CD14-positive monocyte (primary cell): Measurements from ENCODE around the gene EDNRA. TPM values are rescaled to one million over a fixed set of nuclear protein-coding genes. Genes with fewer than 3 reads are reported as not detected.

Source experiments
- DNase-seq, 3 donors: peaks; one replicate each; pipeline ENCODE4 v3.0.0-alpha.2; 2011 to 2022
- H2AFZ ChIP-seq: 2 replicates; pipeline ENCODE4 v1.6.0; 2012; ENCODE audit warnings: mild to moderate bottlenecking, low read depth, low read length, inconsistent platforms; ENCODE audit not compliant: insufficient read depth, poor library complexity, severe bottlenecking
- H3K27ac ChIP-seq, 2 donors: 1 replicate in 1 of 2; 2 replicates in 1 of 2; pipeline ENCODE4 v1.5.1; 2012 to 2013; ENCODE audit warnings: low read length in 2 of 2, control low read depth in 1 of 2, inconsistent platforms in 1 of 2, low read depth in 1 of 2, mild to moderate bottlenecking in 1 of 2
- H3K27me3 ChIP-seq, 2 donors: one replicate each; pipeline versions ENCODE4 v1.6.0 to v1.6.1; 2011 to 2013; ENCODE audit warnings: low read length in 2 of 2; ENCODE audit not compliant: control insufficient read depth in 2 of 2, insufficient read depth in 2 of 2
- H3K36me3 ChIP-seq, 2 donors: replicated peaks in 1 of 2; 1 replicate in 1 of 2; 2 replicates in 1 of 2; pipeline versions ENCODE4 v1.5.1 to v1.6.1; 2012 to 2013; ENCODE audit warnings: low read length in 2 of 2, control low read depth in 1 of 2, inconsistent platforms in 1 of 2, mild to moderate bottlenecking in 1 of 2; ENCODE audit not compliant: insufficient read depth in 2 of 2, control insufficient read depth in 1 of 2
- H3K4me1 ChIP-seq, 2 donors: 1 replicate in 1 of 2; 2 replicates in 1 of 2; pipeline versions ENCODE4 v1.5.1 to v1.6.1; 2012 to 2013; ENCODE audit warnings: low read length in 2 of 2, control low read depth in 1 of 2, inconsistent platforms in 1 of 2, mild to moderate bottlenecking in 1 of 2, moderate library complexity in 1 of 2; ENCODE audit not compliant: insufficient read depth in 2 of 2, control insufficient read depth in 1 of 2
- H3K4me2 ChIP-seq: replicated peaks from 2 replicates; pipeline ENCODE3; 2012; ENCODE audit warnings: low read length, moderate library complexity, mild to moderate bottlenecking; ENCODE audit not compliant: poor library complexity, severe bottlenecking; ENCODE audit errors: extremely low read depth
- H3K4me3 ChIP-seq, 3 experiments: fragments of 200-600 bp in 1 of 3; sonication (generic) in 1 of 3; replicated peaks in 1 of 3; 1 replicate in 2 of 3; 2 replicates in 1 of 3; pipeline ENCODE4 v1.5.1; 2011 to 2013; ENCODE audit warnings: low read length in 3 of 3, mild to moderate bottlenecking in 3 of 3, control low read depth in 2 of 3, low read depth in 2 of 3, inconsistent platforms in 1 of 3, moderate library complexity in 1 of 3
- H3K79me2 ChIP-seq: 2 replicates; pipeline ENCODE4 v1.6.0; 2012; ENCODE audit warnings: mild to moderate bottlenecking, control low read depth, inconsistent platforms, low read length, moderate library complexity; ENCODE audit not compliant: insufficient read depth
- H3K9ac ChIP-seq: 2 replicates; pipeline ENCODE4 v1.6.0; 2017; ENCODE audit warnings: low read length, mild to moderate bottlenecking; ENCODE audit not compliant: insufficient read depth, poor library complexity, severe bottlenecking
- H3K9me3 ChIP-seq, 2 donors: replicated peaks in 1 of 2; 1 replicate in 1 of 2; 2 replicates in 1 of 2; pipeline versions ENCODE4 v1.5.1 to v1.6.1; 2012 to 2013; ENCODE audit warnings: low read length in 2 of 2, control low read depth in 1 of 2; ENCODE audit not compliant: control insufficient read depth in 1 of 2, insufficient read depth in 1 of 2
- H4K20me1 ChIP-seq: 2 replicates; pipeline ENCODE4 v1.6.0; 2012; ENCODE audit warnings: mild to moderate bottlenecking, low read length, control low read depth, moderate library complexity; ENCODE audit not compliant: insufficient read depth
- H3K27ac Mint-ChIP-seq, 7 donors: one replicate each; pipeline ENCODE4 v1.8.0; 2020; ENCODE audit warnings: mild to moderate bottlenecking in 7 of 7, mixed read lengths in 7 of 7, moderate library complexity in 6 of 7, inconsistent platforms in 2 of 7
- H3K27me3 Mint-ChIP-seq, 3 donors: one replicate each; pipeline ENCODE4 v1.8.0; 2021 to 2022; ENCODE audit warnings: low read depth in 3 of 3, mild to moderate bottlenecking in 3 of 3, mixed read lengths in 3 of 3, moderate library complexity in 3 of 3, inconsistent platforms in 1 of 3
- H3K36me3 Mint-ChIP-seq, 2 donors: one replicate each; pipeline ENCODE4 v1.8.0; 2020; ENCODE audit warnings: mixed read lengths in 2 of 2, inconsistent platforms in 1 of 2, mild to moderate bottlenecking in 1 of 2
- H3K4me1 Mint-ChIP-seq: one replicate; pipeline ENCODE4 v1.8.0; 2020; ENCODE audit warnings: mild to moderate bottlenecking, mixed read lengths
- H3K4me3 Mint-ChIP-seq, 2 donors: one replicate each; pipeline ENCODE4 v1.8.0; 2020; ENCODE audit warnings: mild to moderate bottlenecking in 2 of 2, mixed read lengths in 2 of 2, moderate library complexity in 1 of 2
- H3K9me3 Mint-ChIP-seq, 7 donors: one replicate each; pipeline ENCODE4 v1.8.0; 2020 to 2022; ENCODE audit warnings: mixed read lengths in 7 of 7, mild to moderate bottlenecking in 6 of 7, moderate library complexity in 6 of 7, inconsistent platforms in 2 of 7
- WGBS: methylation state at CpG from one replicate; pipeline ENCODE4 v1.1.5; 2013; ENCODE audit warnings: missing lambda C conversion rate; ENCODE audit not compliant: insufficient coverage; 5-methylcytosine and 5-hydroxymethylcytosine counted together
- intact Hi-C, 2 donors: fragments of 100-400 bp; cut with micrococcal nuclease; formaldehyde crosslinking; loops; one replicate each; pipeline versions ENCODE4 v1.15.0 to v1.15.1; 2023
- polyA plus RNA-seq, 3 donors: library from polyadenylated mRNA; depleted of rRNA in 1 of 3; unstranded in 2 of 3; stranded (reverse) in 1 of 3; fragments of 300-500 nt in 2 of 3; fragments of >200 nt in 1 of 3; fragmentation: Illumina TruSeq in 2 of 3; gene quantifications; 1 replicate in 2 of 3; 2 replicates in 1 of 3; pipeline ENCODE4 v1.2.3, GENCODE V29; 2012 to 2021
- TF ChIP-seq, protein P1 (sequence below): fragments of 200-600 bp; IDR thresholded peaks from one replicate; pipeline ENCODE4 v1.8.0; 2022; ENCODE audit warnings: antibody characterized with exemption, mild to moderate bottlenecking

Gene EDNRA
- polyA plus RNA-seq, 3 donors = not detected

- Histone ChIP-seq H3K4me2 (no peak overlapping the region), H3K9ac (no peak overlapping the region), H4K20me1 (no peaks in the 10 kb centered on the region), H3K9me3 (peaks cover 0 to 7% of the 10 kb centered on the region in 2 donors), H3K27me3 (peaks cover 2 to 18% of the 10 kb centered on the region in 2 donors), H3K36me3 (no peaks in the 10 kb centered on the region), H3K4me1 (no peaks in the 10 kb centered on the region), H3K27ac (no peak overlapping the region), H3K4me3 (no peak overlapping the region), H2AFZ (no peak overlapping the region), H3K79me2 (no peaks in the 10 kb centered on the region)
- intact Hi-C loops = no loop called here
- H3K4me3 Mint-ChIP-seq = peak overlapping the region in 1 of 2 donors; percentile 70
- peaks cover 3 to 17% (median 14%) of the 10 kb centered on the region in 7 donors for H3K9me3 Mint-ChIP-seq
- TF ChIP-seq, protein P1, sequence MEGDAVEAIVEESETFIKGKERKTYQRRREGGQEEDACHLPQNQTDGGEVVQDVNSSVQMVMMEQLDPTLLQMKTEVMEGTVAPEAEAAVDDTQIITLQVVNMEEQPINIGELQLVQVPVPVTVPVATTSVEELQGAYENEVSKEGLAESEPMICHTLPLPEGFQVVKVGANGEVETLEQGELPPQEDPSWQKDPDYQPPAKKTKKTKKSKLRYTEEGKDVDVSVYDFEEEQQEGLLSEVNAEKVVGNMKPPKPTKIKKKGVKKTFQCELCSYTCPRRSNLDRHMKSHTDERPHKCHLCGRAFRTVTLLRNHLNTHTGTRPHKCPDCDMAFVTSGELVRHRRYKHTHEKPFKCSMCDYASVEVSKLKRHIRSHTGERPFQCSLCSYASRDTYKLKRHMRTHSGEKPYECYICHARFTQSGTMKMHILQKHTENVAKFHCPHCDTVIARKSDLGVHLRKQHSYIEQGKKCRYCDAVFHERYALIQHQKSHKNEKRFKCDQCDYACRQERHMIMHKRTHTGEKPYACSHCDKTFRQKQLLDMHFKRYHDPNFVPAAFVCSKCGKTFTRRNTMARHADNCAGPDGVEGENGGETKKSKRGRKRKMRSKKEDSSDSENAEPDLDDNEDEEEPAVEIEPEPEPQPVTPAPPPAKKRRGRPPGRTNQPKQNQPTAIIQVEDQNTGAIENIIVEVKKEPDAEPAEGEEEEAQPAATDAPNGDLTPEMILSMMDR = no peak
- WGBS = 84% methylated on average over 11 of the region's 11 CpGs
- H3K36me3 Mint-ChIP-seq = no peaks in the 10 kb centered on the region
- H3K4me1 Mint-ChIP-seq = no peaks in the 10 kb centered on the region
- DNase-seq = no peak
- H3K27ac Mint-ChIP-seq = no peak overlapping the region
- peaks cover 5 to 27% (median 22%) of the 10 kb centered on the region in 3 donors for H3K27me3 Mint-ChIP-seq
Measured at GRCh38 chr4:147480502-147480890, 401 bp upstream of the EDNRA start.

- Histone ChIP-seq H3K4me1 (no peaks in the 10 kb centered on the region), H3K9me3 (peaks cover 0 to 7% of the 10 kb centered on the region in 2 donors), H3K36me3 (no peaks in the 10 kb centered on the region), H3K27me3 (peaks cover 2 to 18% of the 10 kb centered on the region in 2 donors), H2AFZ (no peak overlapping the region), H3K4me2 (no peak overlapping the region), H4K20me1 (no peaks in the 10 kb centered on the region), H3K27ac (no peak overlapping the region), H3K4me3 (no peak overlapping the region), H3K9ac (no peak overlapping the region), H3K79me2 (no peaks in the 10 kb centered on the region)
- peak overlapping the region in 1 of 2 donors; percentile 30 for H3K4me3 Mint-ChIP-seq
- intact Hi-C loops = no loop called here
- DNase-seq = no peak
- WGBS = 0% methylated on average over 4 of the region's 13 CpGs
- H3K27me3 Mint-ChIP-seq = peaks cover 5 to 27% (median 22%) of the 10 kb centered on the region in 3 donors
- no peak overlapping the region for H3K27ac Mint-ChIP-seq
- TF ChIP-seq, protein P1 = no peak
- no peaks in the 10 kb centered on the region for H3K36me3 Mint-ChIP-seq
- H3K4me1 Mint-ChIP-seq = no peaks in the 10 kb centered on the region
- H3K9me3 Mint-ChIP-seq = peaks cover 3 to 17% (median 14%) of the 10 kb centered on the region in 7 donors
Measured at GRCh38 chr4:147481577-147482109, 746 bp downstream of the EDNRA start.
